ENCODE data around the gene USH2A. TPM values are rescaled to one million over a fixed set of nuclear protein-coding genes. Genes with fewer than 3 reads are reported as not detected.

The USH2A gene
- polyA plus RNA-seq, 1 donor from 2014 or later = 0.17 TPM

- Histone ChIP-seq H3K4me3 (ENCODE audit: low read length) (no peak overlapping the region), H3K36me3 (ENCODE audit: insufficient read depth, low read length) (no peaks in the 10 kb centered on the region), H3F3A (ENCODE audit: insufficient read depth, low read length, poor library complexity, severe bottlenecking) (no peaks in the 10 kb centered on the region), H3K9me2 (ENCODE audit: insufficient read depth, low read length) (no peaks in the 10 kb centered on the region), H3K27me3 (ENCODE audit: insufficient read depth, low read depth, low read length) (no peaks in the 10 kb centered on the region), H3K27ac (ENCODE audit: low read length) (no peak overlapping the region), H4K20me1 (ENCODE audit: insufficient read depth) (no peaks in the 10 kb centered on the region), H3K9me3 (ENCODE audit: low read length) (no peaks in the 10 kb centered on the region), H3K79me2 (replicated peaks; ENCODE audit: insufficient read depth, low read length) (no peaks in the 10 kb centered on the region), H2AFZ (ENCODE audit: low read depth, low read length) (no peak overlapping the region), H3K4me2 (ENCODE audit: low read length) (no peak overlapping the region), H3K9ac (ENCODE audit: low read length) (no peak overlapping the region)
- TF ChIP-seq, protein P1, sequence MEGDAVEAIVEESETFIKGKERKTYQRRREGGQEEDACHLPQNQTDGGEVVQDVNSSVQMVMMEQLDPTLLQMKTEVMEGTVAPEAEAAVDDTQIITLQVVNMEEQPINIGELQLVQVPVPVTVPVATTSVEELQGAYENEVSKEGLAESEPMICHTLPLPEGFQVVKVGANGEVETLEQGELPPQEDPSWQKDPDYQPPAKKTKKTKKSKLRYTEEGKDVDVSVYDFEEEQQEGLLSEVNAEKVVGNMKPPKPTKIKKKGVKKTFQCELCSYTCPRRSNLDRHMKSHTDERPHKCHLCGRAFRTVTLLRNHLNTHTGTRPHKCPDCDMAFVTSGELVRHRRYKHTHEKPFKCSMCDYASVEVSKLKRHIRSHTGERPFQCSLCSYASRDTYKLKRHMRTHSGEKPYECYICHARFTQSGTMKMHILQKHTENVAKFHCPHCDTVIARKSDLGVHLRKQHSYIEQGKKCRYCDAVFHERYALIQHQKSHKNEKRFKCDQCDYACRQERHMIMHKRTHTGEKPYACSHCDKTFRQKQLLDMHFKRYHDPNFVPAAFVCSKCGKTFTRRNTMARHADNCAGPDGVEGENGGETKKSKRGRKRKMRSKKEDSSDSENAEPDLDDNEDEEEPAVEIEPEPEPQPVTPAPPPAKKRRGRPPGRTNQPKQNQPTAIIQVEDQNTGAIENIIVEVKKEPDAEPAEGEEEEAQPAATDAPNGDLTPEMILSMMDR (IDR thresholded peaks at IDR 0.05; ENCODE audit: poor library complexity, severe bottlenecking) = no peak
- no peak for TF ChIP-seq POLR2AphosphoS5 (IDR thresholded peaks at IDR 0.05)
- no peak for TF ChIP-seq EP300 (conservative IDR thresholded peaks at IDR 0.05; ENCODE audit: poor library complexity, severe bottlenecking)
- TF ChIP-seq MXI1 (conservative IDR thresholded peaks at IDR 0.05; ENCODE audit: poor library complexity, severe bottlenecking) = no peak
- no peak for TF ChIP-seq SMC3 (conservative IDR thresholded peaks at IDR 0.05; ENCODE audit: poor library complexity)
- no peak for TF ChIP-seq TAF1 (IDR thresholded peaks at IDR 0.05; ENCODE audit: low read depth)
- TF ChIP-seq RAD21 (conservative IDR thresholded peaks at IDR 0.05) = no peak
- TF ChIP-seq EZH2 (IDR thresholded peaks at IDR 0.05; ENCODE audit: borderline replicate concordance, insufficient read depth, low read length, poor library complexity, severe bottlenecking) = no peak
- TF ChIP-seq REST (IDR thresholded peaks at IDR 0.05; ENCODE audit: borderline replicate concordance) = no peak
Measured at GRCh38 chr1:216047811-216048572, 375.3 kb downstream of the USH2A start.

DNA sequence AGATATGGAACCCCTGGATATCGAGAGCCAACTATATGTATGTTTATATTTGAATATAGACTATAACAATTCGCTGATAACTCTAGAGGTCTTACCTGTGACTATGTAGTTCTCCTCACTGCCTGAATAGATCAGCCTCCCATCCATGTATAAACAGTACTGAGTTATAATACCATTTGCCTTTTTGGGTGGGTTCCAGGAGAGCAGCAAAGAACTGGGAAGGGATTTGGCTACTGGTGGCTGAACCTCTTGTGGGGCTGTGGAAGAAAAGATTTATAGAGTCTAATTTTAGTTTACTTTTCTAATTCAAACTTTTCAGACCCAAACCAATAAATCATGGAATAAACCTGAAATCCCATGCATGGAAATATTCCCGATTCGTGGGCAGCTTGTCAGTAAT lies 376.9 kb downstream of the USH2A start:
- Histone ChIP-seq H3K9me3 (ENCODE audit: low read length) (no peaks in the 10 kb centered on the region), H3K9ac (ENCODE audit: low read length) (no peak overlapping the region), H3K4me2 (ENCODE audit: low read length) (no peak overlapping the region), H3K27me3 (ENCODE audit: insufficient read depth, low read depth, low read length) (no peaks in the 10 kb centered on the region), H3K9me2 (ENCODE audit: insufficient read depth, low read length) (no peaks in the 10 kb centered on the region), H3F3A (ENCODE audit: insufficient read depth, low read length, poor library complexity, severe bottlenecking) (no peaks in the 10 kb centered on the region), H3K27ac (ENCODE audit: low read length) (no peak overlapping the region), H3K79me2 (replicated peaks; ENCODE audit: insufficient read depth, low read length) (no peaks in the 10 kb centered on the region), H3K4me3 (ENCODE audit: low read length) (no peak overlapping the region), H3K36me3 (ENCODE audit: insufficient read depth, low read length) (no peaks in the 10 kb centered on the region), H4K20me1 (ENCODE audit: insufficient read depth) (no peaks in the 10 kb centered on the region), H2AFZ (ENCODE audit: low read depth, low read length) (no peak overlapping the region)
- TF ChIP-seq EP300 (conservative IDR thresholded peaks at IDR 0.05; ENCODE audit: poor library complexity, severe bottlenecking) (no peak), EZH2 (IDR thresholded peaks at IDR 0.05; ENCODE audit: borderline replicate concordance, insufficient read depth, low read length, poor library complexity, severe bottlenecking) (no peak)
- TF ChIP-seq, protein P1 (IDR thresholded peaks at IDR 0.05; ENCODE audit: poor library complexity, severe bottlenecking) = no peak
